ENCODE results near the gene ZNF367. TPM values are rescaled to one million over a fixed set of nuclear protein-coding genes. Genes with fewer than 3 reads are reported as not detected.

Gene ZNF367
- total and polyA plus RNA-seq, 2 experiments from 2014 or later = 2.5 to 12.3 TPM

GRCh38 chr9:96464426-96464825, 46.3 kb upstream of the ZNF367 start (continued):
- TF ChIP-seq, protein P1, sequence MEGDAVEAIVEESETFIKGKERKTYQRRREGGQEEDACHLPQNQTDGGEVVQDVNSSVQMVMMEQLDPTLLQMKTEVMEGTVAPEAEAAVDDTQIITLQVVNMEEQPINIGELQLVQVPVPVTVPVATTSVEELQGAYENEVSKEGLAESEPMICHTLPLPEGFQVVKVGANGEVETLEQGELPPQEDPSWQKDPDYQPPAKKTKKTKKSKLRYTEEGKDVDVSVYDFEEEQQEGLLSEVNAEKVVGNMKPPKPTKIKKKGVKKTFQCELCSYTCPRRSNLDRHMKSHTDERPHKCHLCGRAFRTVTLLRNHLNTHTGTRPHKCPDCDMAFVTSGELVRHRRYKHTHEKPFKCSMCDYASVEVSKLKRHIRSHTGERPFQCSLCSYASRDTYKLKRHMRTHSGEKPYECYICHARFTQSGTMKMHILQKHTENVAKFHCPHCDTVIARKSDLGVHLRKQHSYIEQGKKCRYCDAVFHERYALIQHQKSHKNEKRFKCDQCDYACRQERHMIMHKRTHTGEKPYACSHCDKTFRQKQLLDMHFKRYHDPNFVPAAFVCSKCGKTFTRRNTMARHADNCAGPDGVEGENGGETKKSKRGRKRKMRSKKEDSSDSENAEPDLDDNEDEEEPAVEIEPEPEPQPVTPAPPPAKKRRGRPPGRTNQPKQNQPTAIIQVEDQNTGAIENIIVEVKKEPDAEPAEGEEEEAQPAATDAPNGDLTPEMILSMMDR (conservative IDR thresholded peaks at IDR 0.05; ENCODE audit: low read depth in 2 of 2) = no peak
- TF ChIP-seq EZH2 (IDR thresholded peaks at IDR 0.05; ENCODE audit: low read depth, unreplicated experiment) = no peak
- TF ChIP-seq JUNB (IDR thresholded peaks at IDR 0.05; ENCODE audit: unreplicated experiment) = no peak
- TF ChIP-seq ZNF331 (CRISPR knock-in tag; IDR thresholded peaks at IDR 0.05; ENCODE audit: low read depth) = no peak

GRCh38 chr9:96462541-96462940, 44.4 kb upstream of the ZNF367 start:
- Histone ChIP-seq H3K4me2 (peak overlapping the region; percentile 25; the same call in 1 of the 2 replicates), H3K27ac (ENCODE audit: low read depth) (no peak overlapping the region), H3K27me3 (ENCODE audit: insufficient read depth) (no peaks in the 10 kb centered on the region), H3F3A (replicated peaks; ENCODE audit: low read depth) (no peaks in the 10 kb centered on the region), H2AFZ (no peak overlapping the region), H3K36me3 (ENCODE audit: insufficient read depth) (peaks cover 5% of the 10 kb centered on the region; the same call in 1 of the 2 replicates), H3K4me3 (no peak overlapping the region), H3K4me1 (ENCODE audit: insufficient read depth) (peaks cover 35% of the 10 kb centered on the region), H3K9me2 (ENCODE audit: insufficient read depth) (no peaks in the 10 kb centered on the region), H4K20me1 (replicated peaks; ENCODE audit: insufficient read depth) (no peaks in the 10 kb centered on the region), H3K79me2 (replicated peaks; ENCODE audit: insufficient read depth) (0 out of 2 replicates have a peak, but pooled peaks cover 4% of the 10 kb centered on the region)
- H3K36me3 Mint-ChIP-seq (ENCODE audit: low read depth) = peaks cover 8% of the 10 kb centered on the region; the same call in 2 of the 3 replicates
- ATAC-seq (peak; percentile 93), DNase-seq (ENCODE audit: low spot score) (peak; percentile 64)
- peaks cover 1% of the 10 kb centered on the region for H3K27me3 Mint-ChIP-seq (ENCODE audit: insufficient read depth, low read depth, poor library complexity)
- H3K4me1 Mint-ChIP-seq = peaks cover 43% of the 10 kb centered on the region
- H3K9me3 Mint-ChIP-seq = no peaks in the 10 kb centered on the region
- no peak overlapping the region for H3K4me3 Mint-ChIP-seq
- peak overlapping the region; percentile 63 for H3K27ac Mint-ChIP-seq
- TF ChIP-seq ZNF331 (CRISPR knock-in tag; IDR thresholded peaks at IDR 0.05; ENCODE audit: low read depth) (no peak), POLR2AphosphoS5 (IDR thresholded peaks at IDR 0.05; ENCODE audit: low read depth) (no peak), ZNF114 (CRISPR knock-in tag; IDR thresholded peaks at IDR 0.05) (no peak), STAT1 (IDR thresholded peaks at IDR 0.05; ENCODE audit: unreplicated experiment) (no peak), NANOG (IDR thresholded peaks at IDR 0.05; ENCODE audit: borderline replicate concordance) (no peak), CREB1 (CRISPR knock-in tag; IDR thresholded peaks at IDR 0.05; ENCODE audit: low read depth) (no peak), EZH2phosphoT487 (IDR thresholded peaks at IDR 0.05; ENCODE audit: unreplicated experiment) (no peak), JUNB (IDR thresholded peaks at IDR 0.05; ENCODE audit: unreplicated experiment) (no peak), EZH2 (IDR thresholded peaks at IDR 0.05; ENCODE audit: low read depth, unreplicated experiment) (no peak), ZNF462 (CRISPR knock-in tag; IDR thresholded peaks at IDR 0.05) (no peak)
- TF ChIP-seq, protein P1 (conservative IDR thresholded peaks at IDR 0.05; ENCODE audit: low read depth in 2 of 2) = no peak
- TF ChIP-seq, protein P2, sequence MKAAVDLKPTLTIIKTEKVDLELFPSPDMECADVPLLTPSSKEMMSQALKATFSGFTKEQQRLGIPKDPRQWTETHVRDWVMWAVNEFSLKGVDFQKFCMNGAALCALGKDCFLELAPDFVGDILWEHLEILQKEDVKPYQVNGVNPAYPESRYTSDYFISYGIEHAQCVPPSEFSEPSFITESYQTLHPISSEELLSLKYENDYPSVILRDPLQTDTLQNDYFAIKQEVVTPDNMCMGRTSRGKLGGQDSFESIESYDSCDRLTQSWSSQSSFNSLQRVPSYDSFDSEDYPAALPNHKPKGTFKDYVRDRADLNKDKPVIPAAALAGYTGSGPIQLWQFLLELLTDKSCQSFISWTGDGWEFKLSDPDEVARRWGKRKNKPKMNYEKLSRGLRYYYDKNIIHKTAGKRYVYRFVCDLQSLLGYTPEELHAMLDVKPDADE (IDR thresholded peaks at IDR 0.05) = no peak
